ENCODE measurements around the gene ZNF385B. TPM values are rescaled to one million over a fixed set of nuclear protein-coding genes. Genes with fewer than 3 reads are reported as not detected.

The ZNF385B gene
- total and polyA plus RNA-seq, 9 of the 15 experiments (the other 6 are each of a cell fraction or from before 2014, with no cell fraction given): 0.50 TPM; not detected in 8

GRCh38 chr2:179790235-179791217, 70.9 kb downstream of the ZNF385B start:
- 24% methylated on average over 3 of the region's 3 CpGs for WGBS (ENCODE audit: insufficient coverage, low coverage, missing lambda C conversion rate)
- peaks cover 11% of the 10 kb centered on the region for H3K9me3 ChIP-seq (replicated peaks; ENCODE audit: control insufficient read depth, insufficient read depth, low read depth, low read length)
- FAIRE-seq (no peak), DNase-seq (ENCODE audit: extremely low read depth in 1 of 4, low spot score in 3 of 4) (no peak), ATAC-seq (no peak)
- H3K27me3 ChIP-seq (ENCODE audit: control insufficient read depth in 2 of 2, insufficient read depth in 2 of 2, low read length in 2 of 2): no peaks in the 10 kb centered on the region
- CTCF ChIA-PET (ENCODE audit: low intra/inter-chr PET ratio): no interaction called here
- H4K20me1 ChIP-seq (replicated peaks; ENCODE audit: control insufficient read depth, insufficient read depth, low read length): no peaks in the 10 kb centered on the region
- in situ Hi-C loops (cut with MboI) (no loop called here), intact Hi-C loops (cut with micrococcal nuclease) (no loop called here)
- H3K4me2 ChIP-seq (ENCODE audit: insufficient read depth, low read length): no peak overlapping the region
- H3K9ac ChIP-seq (ENCODE audit: insufficient read depth in 1 of 2, low read depth in 2 of 2, low read length in 2 of 2): no peak overlapping the region
- BruUV-seq (replicated peaks): no TSS peak
- no peaks in the 10 kb centered on the region for H3K9me1 ChIP-seq (ENCODE audit: control insufficient read depth, insufficient read depth, low read length)
- no peak for TF ChIP-seq SUPT5H (IDR thresholded peaks at IDR 0.05)
- no peak for TF ChIP-seq PML (IDR thresholded peaks at IDR 0.05; ENCODE audit: low read length)
- TF ChIP-seq NELFE (IDR thresholded peaks at IDR 0.05; ENCODE audit: insufficient read depth, insufficient read length): no peak
- TF ChIP-seq HOXB6 (CRISPR knock-in tag; IDR thresholded peaks at IDR 0.05; ENCODE audit: borderline replicate concordance): no peak
- no peak for TF ChIP-seq ZBTB1 (CRISPR knock-in tag; IDR thresholded peaks at IDR 0.05; ENCODE audit: borderline replicate concordance, low read depth)
- no peak for TF ChIP-seq MLLT1 (IDR thresholded peaks at IDR 0.05)
- TF ChIP-seq ZNF175 (CRISPR knock-in tag; IDR thresholded peaks at IDR 0.05; ENCODE audit: low read depth): no peak
- H2AFZ ChIP-seq (ENCODE audit: low read depth, low read length): no peak overlapping the region
- no peaks in the 10 kb centered on the region for H3K79me2 ChIP-seq (ENCODE audit: control insufficient read depth, insufficient read depth, low read length)
- no peak overlapping the region for H3K27ac ChIP-seq (ENCODE audit: extremely low read depth, low read depth, low read length)
- no peaks in the 10 kb centered on the region; the same call in 2 of the 3 replicates for H3K36me3 ChIP-seq (ENCODE audit: control insufficient read depth, insufficient read depth, low read length)
- H3K4me3 ChIP-seq: no peak overlapping the region
- POLR2A ChIA-PET: no interaction called here
- peaks cover 0 to 4% of the 10 kb centered on the region in 2 experiments; a peak in 2 of 5 replicates for H3K4me1 ChIP-seq (replicated peaks in 1 of 2; ENCODE audit: control insufficient read depth in 2 of 2, insufficient read depth in 2 of 2, low read length in 2 of 2)
